Measurements from ENCODE around the gene TMED1.

GRCh38 chr19:10797541-10798256 lies 38.3 kb downstream of the TMED1 start:
- no peak for TF ChIP-seq EZH2phosphoT487 (IDR thresholded peaks at IDR 0.05; ENCODE audit: borderline replicate concordance, low read length)
- TF ChIP-seq, protein P1, sequence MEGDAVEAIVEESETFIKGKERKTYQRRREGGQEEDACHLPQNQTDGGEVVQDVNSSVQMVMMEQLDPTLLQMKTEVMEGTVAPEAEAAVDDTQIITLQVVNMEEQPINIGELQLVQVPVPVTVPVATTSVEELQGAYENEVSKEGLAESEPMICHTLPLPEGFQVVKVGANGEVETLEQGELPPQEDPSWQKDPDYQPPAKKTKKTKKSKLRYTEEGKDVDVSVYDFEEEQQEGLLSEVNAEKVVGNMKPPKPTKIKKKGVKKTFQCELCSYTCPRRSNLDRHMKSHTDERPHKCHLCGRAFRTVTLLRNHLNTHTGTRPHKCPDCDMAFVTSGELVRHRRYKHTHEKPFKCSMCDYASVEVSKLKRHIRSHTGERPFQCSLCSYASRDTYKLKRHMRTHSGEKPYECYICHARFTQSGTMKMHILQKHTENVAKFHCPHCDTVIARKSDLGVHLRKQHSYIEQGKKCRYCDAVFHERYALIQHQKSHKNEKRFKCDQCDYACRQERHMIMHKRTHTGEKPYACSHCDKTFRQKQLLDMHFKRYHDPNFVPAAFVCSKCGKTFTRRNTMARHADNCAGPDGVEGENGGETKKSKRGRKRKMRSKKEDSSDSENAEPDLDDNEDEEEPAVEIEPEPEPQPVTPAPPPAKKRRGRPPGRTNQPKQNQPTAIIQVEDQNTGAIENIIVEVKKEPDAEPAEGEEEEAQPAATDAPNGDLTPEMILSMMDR (IDR thresholded peaks at IDR 0.05; ENCODE audit: low read depth, low read length, poor library complexity, severe bottlenecking): no peak
